ENCODE results near the gene PUS1. TPM values are rescaled to one million over a fixed set of nuclear protein-coding genes. Genes with fewer than 3 reads are reported as not detected.
"Not testable (repeated sequence)": the region's sequence is repeated elsewhere in the genome, so short reads cannot be mapped to it uniquely, and the experiment has no call there.

The PUS1 gene
- total RNA-seq, result 10 to 100 TPM in 1 of 2 donors, 1 to 10 TPM in 1; 6.8 to 30.9 TPM
- 10 to 100 TPM; 28.6 to 35.6 TPM for polyA plus RNA-seq
- long read RNA-seq, donor 1, full-length matches to known transcripts, result 6 of 6 reads
- long read RNA-seq, donor 1, partial matches to known transcripts, result 0 of 6 reads
- long read RNA-seq, donor 1, other reads (novel, unspliced or antisense), result 0 of 6 reads
- long read RNA-seq, donor 2, partial matches to known transcripts, result 0 of 1 reads
- long read RNA-seq, donor 2, other reads (novel, unspliced or antisense), result 0 of 1 reads
- long read RNA-seq, donor 3, partial matches to known transcripts, result 0 of 2 reads
- long read RNA-seq, donor 3, other reads (novel, unspliced or antisense), result 0 of 2 reads
- long read RNA-seq, donor 4, partial matches to known transcripts, result 0 of 1 reads
- long read RNA-seq, donor 4, other reads (novel, unspliced or antisense), result 0 of 1 reads
- long read RNA-seq, donor 5, full-length matches to known transcripts, result 5 of 10 reads
- long read RNA-seq, donor 5, partial matches to known transcripts, result 5 of 10 reads
- long read RNA-seq, donor 5, other reads (novel, unspliced or antisense), result 0 of 10 reads

DNA sequence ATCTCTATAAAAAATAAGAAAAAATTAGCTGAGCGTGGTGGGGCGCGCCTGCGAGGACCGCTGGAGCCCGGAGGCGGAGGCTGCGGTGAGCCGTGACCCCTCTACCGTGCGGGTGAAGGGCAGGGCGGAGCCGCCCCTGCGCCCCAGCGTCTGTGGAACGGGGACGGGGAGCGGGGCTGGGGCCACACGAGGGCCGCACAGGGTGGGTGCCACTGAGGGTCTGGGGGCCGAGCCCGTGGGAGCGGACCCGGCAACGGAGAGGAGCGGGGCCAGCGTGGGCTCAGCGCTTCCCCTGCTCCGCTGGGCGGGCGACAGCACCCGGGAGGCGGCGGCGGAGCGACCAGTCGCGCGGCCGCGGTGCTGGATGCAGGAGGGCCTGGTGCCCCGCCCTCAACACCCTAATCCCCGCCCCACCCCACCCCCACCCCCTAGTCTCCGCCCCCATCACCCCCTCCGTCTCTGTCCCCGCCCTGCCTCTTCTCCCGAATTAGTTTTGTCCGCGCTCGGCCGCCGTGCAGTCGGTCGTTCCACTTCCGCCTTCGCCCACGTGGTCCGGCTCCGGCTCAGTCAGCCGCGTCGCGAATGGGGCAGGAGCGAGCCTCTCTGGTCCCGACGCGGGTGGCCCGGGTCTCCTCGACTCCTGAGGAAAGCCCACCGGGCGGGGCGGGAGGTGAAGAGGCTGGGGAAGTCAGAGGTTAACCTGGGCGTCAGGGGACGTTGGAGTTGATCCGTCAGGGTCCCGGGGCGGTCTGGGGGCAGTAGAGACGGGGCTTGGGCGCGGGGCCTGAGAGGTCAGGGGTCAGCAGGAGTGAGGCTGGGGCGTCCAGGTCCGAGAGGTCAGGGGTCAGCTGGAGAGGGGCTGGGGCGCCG, at the start of gene PUS1:
Gene PUS1 (plus strand): TSS at position 566 of the 870 bp plus-strand sequence. CDS start 447 bp downstream, outside the sequence.
- WGBS, 2 donors, result 0% methylated on average over 46 to 83 of the region's 84 CpGs
- TF ChIP-seq, protein P1, sequence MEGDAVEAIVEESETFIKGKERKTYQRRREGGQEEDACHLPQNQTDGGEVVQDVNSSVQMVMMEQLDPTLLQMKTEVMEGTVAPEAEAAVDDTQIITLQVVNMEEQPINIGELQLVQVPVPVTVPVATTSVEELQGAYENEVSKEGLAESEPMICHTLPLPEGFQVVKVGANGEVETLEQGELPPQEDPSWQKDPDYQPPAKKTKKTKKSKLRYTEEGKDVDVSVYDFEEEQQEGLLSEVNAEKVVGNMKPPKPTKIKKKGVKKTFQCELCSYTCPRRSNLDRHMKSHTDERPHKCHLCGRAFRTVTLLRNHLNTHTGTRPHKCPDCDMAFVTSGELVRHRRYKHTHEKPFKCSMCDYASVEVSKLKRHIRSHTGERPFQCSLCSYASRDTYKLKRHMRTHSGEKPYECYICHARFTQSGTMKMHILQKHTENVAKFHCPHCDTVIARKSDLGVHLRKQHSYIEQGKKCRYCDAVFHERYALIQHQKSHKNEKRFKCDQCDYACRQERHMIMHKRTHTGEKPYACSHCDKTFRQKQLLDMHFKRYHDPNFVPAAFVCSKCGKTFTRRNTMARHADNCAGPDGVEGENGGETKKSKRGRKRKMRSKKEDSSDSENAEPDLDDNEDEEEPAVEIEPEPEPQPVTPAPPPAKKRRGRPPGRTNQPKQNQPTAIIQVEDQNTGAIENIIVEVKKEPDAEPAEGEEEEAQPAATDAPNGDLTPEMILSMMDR (IDR thresholded peaks at IDR 0.05; ENCODE audit: control extremely low read depth, extremely low read depth), result no peak
- Histone ChIP-seq H3K27ac (ENCODE audit: low read depth in 1 of 2, low read length in 1 of 2) (peak within 1 kb of the TSS; percentile 89 to 91), H3K9me3 (ENCODE audit: control insufficient read depth in 4 of 4, insufficient read depth in 3 of 4, low read length in 3 of 4) (no peaks in the 10 kb centered on the region), H3K27me3 (ENCODE audit: control insufficient read depth in 3 of 3, insufficient read depth in 3 of 3, low read length in 2 of 3) (no peaks in the 10 kb centered on the region), H3K4me3 (peak within 1 kb of the TSS; percentile 95), H3K4me1 (ENCODE audit: control insufficient read depth in 5 of 5, insufficient read depth in 5 of 5, low read length in 5 of 5) (peaks cover 0 to 10% (median 0%) of the 10 kb centered on the region in 5 donors), H3K36me3 (ENCODE audit: control insufficient read depth in 4 of 4, insufficient read depth in 4 of 4, low read length in 4 of 4) (peaks cover 13 to 17% (median 15%) of the 10 kb centered on the region in 4 donors), H3K9ac (ENCODE audit: insufficient read depth in 1 of 2, low read length in 2 of 2) (no peak within 1 kb of the TSS)
- ATAC-seq (ENCODE audit: insufficient read depth, low FRiP score) (peak; percentile 94), DNase-seq (peak; percentile 96 to 97 (median 96))

DNA sequence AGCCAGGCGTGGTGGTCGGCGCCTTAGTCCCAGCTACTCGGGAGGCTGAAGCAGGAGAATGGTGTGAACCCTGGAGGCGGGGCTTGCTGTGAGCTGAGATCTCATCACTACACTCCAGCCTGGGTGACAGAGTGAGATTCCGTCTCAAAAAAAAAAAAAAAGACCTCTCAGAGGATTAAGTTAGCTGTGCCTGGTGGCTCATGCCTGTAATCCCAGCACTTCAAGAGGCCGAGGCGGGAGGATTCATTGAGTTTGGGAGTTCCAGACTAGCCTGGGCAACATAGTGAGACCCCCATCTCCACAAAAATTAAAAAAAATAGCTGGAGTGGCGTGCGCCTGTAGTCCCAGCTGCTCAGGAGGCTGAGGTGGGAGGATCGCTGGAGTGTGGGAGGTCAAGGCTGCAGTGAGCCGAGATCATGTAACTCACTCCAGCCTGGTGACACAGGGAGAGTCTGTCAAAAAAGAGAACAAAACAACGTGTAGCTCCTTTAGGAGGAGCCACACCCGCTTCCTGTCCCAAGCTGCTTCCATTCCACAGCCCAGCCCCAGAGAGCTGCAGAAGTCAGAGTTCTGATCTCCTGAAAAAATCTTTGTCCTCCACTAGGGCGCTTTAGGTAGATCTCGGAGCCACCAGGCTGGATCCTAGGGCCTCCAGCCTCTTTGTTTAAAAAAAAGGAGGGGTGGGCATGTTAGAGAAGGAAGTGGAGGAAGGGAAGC, 46.1 kb upstream of the PUS1 start:
- no peak for DNase-seq
- no peak overlapping the region for H3K27ac ChIP-seq (ENCODE audit: low read depth in 1 of 2, low read length in 1 of 2)
- H3K9me3 ChIP-seq (ENCODE audit: control insufficient read depth in 4 of 4, insufficient read depth in 3 of 4, low read length in 3 of 4), result peaks cover 0 to 3% (median 0%) of the 10 kb centered on the region in 4 donors
- 74 to 76% methylated on average over 16 of the region's 16 CpGs for WGBS, 2 donors
- TF ChIP-seq, protein P1 (IDR thresholded peaks at IDR 0.05; ENCODE audit: control extremely low read depth, extremely low read depth), result no peak
- H3K4me1 ChIP-seq (ENCODE audit: control insufficient read depth in 5 of 5, insufficient read depth in 5 of 5, low read length in 5 of 5), result peaks cover 0 to 2% (median 0%) of the 10 kb centered on the region in 5 donors
- peaks cover 0 to 3% (median 0%) of the 10 kb centered on the region in 3 donors for H3K27me3 ChIP-seq (ENCODE audit: control insufficient read depth in 3 of 3, insufficient read depth in 3 of 3, low read length in 2 of 3)
- ATAC-seq (ENCODE audit: insufficient read depth, low FRiP score), result no peak
- no peak overlapping the region for H3K9ac ChIP-seq (ENCODE audit: insufficient read depth in 1 of 2, low read length in 2 of 2)
- H3K36me3 ChIP-seq (ENCODE audit: control insufficient read depth in 4 of 4, insufficient read depth in 4 of 4, low read length in 4 of 4), result no peaks in the 10 kb centered on the region
- H3K4me3 ChIP-seq, result no peak overlapping the region

DNA sequence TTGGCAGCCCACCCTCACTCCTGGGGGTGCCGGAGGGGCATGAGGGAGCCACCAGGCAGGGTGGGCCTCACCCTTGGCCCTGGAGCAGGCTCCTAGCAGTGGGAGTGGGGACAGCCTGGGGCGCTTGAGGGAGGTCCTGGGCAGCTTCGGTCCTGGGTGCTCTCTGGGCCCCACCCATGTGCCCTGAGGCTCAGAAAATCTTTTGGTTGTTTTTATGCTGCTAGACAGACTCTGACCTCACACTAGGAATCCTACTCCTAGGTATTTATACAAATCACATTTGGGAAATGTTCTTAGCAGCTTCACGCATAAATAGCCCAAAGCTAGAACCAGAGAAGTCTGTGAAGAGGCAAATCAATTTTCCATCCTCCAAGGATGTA, 45.6 kb upstream of the PUS1 start:
- DNase-seq, result no peak
- 79 to 82% methylated on average over 4 of the region's 4 CpGs for WGBS, 2 donors
- peaks cover 0 to 2% (median 0%) of the 10 kb centered on the region in 5 donors for H3K4me1 ChIP-seq (ENCODE audit: control insufficient read depth in 5 of 5, insufficient read depth in 5 of 5, low read length in 5 of 5)

DNA sequence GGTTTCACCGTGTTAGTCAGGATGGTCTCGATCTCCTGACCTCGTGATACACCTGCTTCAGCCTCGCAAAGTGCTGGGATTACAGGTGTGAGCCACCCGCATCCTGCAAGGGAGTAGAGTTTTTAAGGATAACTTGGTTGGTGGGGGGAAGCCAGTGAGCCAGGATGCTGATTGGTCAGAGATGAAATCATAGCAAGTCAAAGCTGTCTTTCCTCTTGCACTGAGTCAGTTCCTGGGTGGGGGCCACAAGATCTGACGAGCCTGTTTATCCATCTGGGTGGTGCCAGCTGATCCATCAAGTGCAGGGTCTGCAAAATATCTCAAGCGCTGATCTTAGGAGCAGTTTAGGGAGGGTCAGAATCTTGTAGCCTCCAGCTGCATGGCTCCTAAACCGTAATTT, 44.0 kb upstream of the PUS1 start:
- not testable (repeated sequence) for H3K27me3 ChIP-seq (ENCODE audit: control insufficient read depth in 3 of 3, insufficient read depth in 3 of 3, low read length in 2 of 3); H3K4me3 ChIP-seq; H3K4me1 ChIP-seq (ENCODE audit: control insufficient read depth in 5 of 5, insufficient read depth in 5 of 5, low read length in 5 of 5); H3K36me3 ChIP-seq (ENCODE audit: control insufficient read depth in 4 of 4, insufficient read depth in 4 of 4, low read length in 4 of 4); DNase-seq; H3K9ac ChIP-seq (ENCODE audit: insufficient read depth in 1 of 2, low read length in 2 of 2); H3K27ac ChIP-seq (ENCODE audit: low read depth in 1 of 2, low read length in 1 of 2); H3K9me3 ChIP-seq (ENCODE audit: control insufficient read depth in 4 of 4, insufficient read depth in 3 of 4, low read length in 3 of 4); ATAC-seq (ENCODE audit: insufficient read depth, low FRiP score)
- 85 to 87% methylated on average over 8 of the region's 8 CpGs for WGBS, 2 donors

More for the DNA sequence above, 45.6 kb upstream of the PUS1 start:
- peaks cover 0 to 3% (median 0%) of the 10 kb centered on the region in 4 donors for H3K9me3 ChIP-seq (ENCODE audit: control insufficient read depth in 4 of 4, insufficient read depth in 3 of 4, low read length in 3 of 4)
- H3K36me3 ChIP-seq (ENCODE audit: control insufficient read depth in 4 of 4, insufficient read depth in 4 of 4, low read length in 4 of 4), result no peaks in the 10 kb centered on the region
- TF ChIP-seq, protein P1 (IDR thresholded peaks at IDR 0.05; ENCODE audit: control extremely low read depth, extremely low read depth), result no peak
- peaks cover 0 to 3% (median 0%) of the 10 kb centered on the region in 3 donors for H3K27me3 ChIP-seq (ENCODE audit: control insufficient read depth in 3 of 3, insufficient read depth in 3 of 3, low read length in 2 of 3)
- H3K27ac ChIP-seq (ENCODE audit: low read depth in 1 of 2, low read length in 1 of 2), result no peak overlapping the region
- H3K9ac ChIP-seq (ENCODE audit: insufficient read depth in 1 of 2, low read length in 2 of 2), result no peak overlapping the region
- no peak for ATAC-seq (ENCODE audit: insufficient read depth, low FRiP score)
- no peak overlapping the region for H3K4me3 ChIP-seq
